Natural killer cell (primary cell): Measurements from ENCODE around the gene ZC4H2. TPM values are rescaled to one million over a fixed set of nuclear protein-coding genes. Genes with fewer than 3 reads are reported as not detected.

Experiments used
- ATAC-seq, 3 donors: fragments of 150-1000 bp in 2 of 3; fragments of 200-7000 bp in 1 of 3; cut with Tn5 transposase; 1 replicate in 1 of 3; 2 replicates in 2 of 3; pipeline ENCODE4 v1.10.0; 2021; ENCODE audit warnings: mild to moderate bottlenecking in 2 of 3, moderate library complexity in 2 of 3
- DNase-seq, 2 donors: peaks; one replicate each; pipeline versions ENCODE4 v3.0.0 to v3.0.0-alpha.2; 2013 to 2021; ENCODE audit warnings: mixed read lengths in 1 of 2
- H3K27ac ChIP-seq: one replicate; pipeline ENCODE4 v1.5.1; 2013; ENCODE audit warnings: mild to moderate bottlenecking, low read length
- H3K27me3 ChIP-seq: one replicate; pipeline ENCODE4 v1.6.1; 2013; ENCODE audit warnings: low read length; ENCODE audit not compliant: control insufficient read depth, insufficient read depth
- H3K36me3 ChIP-seq: one replicate; pipeline ENCODE4 v1.6.1; 2013; ENCODE audit warnings: low read length; ENCODE audit not compliant: control insufficient read depth, insufficient read depth
- H3K4me1 ChIP-seq: one replicate; pipeline ENCODE4 v1.6.1; 2013; ENCODE audit warnings: low read length; ENCODE audit not compliant: control insufficient read depth, insufficient read depth
- H3K4me3 ChIP-seq: one replicate; pipeline ENCODE4 v1.5.1; 2013; ENCODE audit warnings: low read length
- H3K9me3 ChIP-seq: one replicate; pipeline ENCODE4 v1.6.1; 2013; ENCODE audit warnings: low read length; ENCODE audit not compliant: control insufficient read depth, insufficient read depth
- H3K27ac Mint-ChIP-seq, 2 donors: one replicate each; pipeline ENCODE4 v1.8.0; 2022; ENCODE audit warnings: mild to moderate bottlenecking in 2 of 2, mixed read lengths in 2 of 2, moderate library complexity in 1 of 2
- H3K27me3 Mint-ChIP-seq, 2 donors: one replicate each; pipeline ENCODE4 v1.8.0; 2022; ENCODE audit warnings: low read depth in 2 of 2, mixed read lengths in 2 of 2
- H3K36me3 Mint-ChIP-seq: one replicate; pipeline ENCODE4 v1.8.0; 2022; ENCODE audit warnings: mixed read lengths
- H3K4me1 Mint-ChIP-seq, 2 donors: one replicate each; pipeline ENCODE4 v1.8.0; 2022; ENCODE audit warnings: mixed read lengths in 2 of 2
- H3K4me3 Mint-ChIP-seq: one replicate; pipeline ENCODE4 v1.8.0; 2022; ENCODE audit warnings: mild to moderate bottlenecking, moderate library complexity, mixed read lengths
- H3K9me3 Mint-ChIP-seq, 2 donors: one replicate each; pipeline ENCODE4 v1.8.0; 2022; ENCODE audit warnings: mixed read lengths in 2 of 2
- CTCF ChIP-seq: fragments of 200-600 bp; IDR thresholded peaks from one replicate; pipeline ENCODE4 v1.8.0; 2022; ENCODE audit warnings: antibody characterized with exemption
- WGBS: methylation state at CpG from one replicate; pipeline ENCODE4 v1.1.7; 2013; ENCODE audit warnings: missing lambda C conversion rate; ENCODE audit not compliant: insufficient coverage; 5-methylcytosine and 5-hydroxymethylcytosine counted together
- intact Hi-C: fragments of 100-400 bp; cut with micrococcal nuclease; formaldehyde crosslinking; loops from one replicate; pipeline ENCODE4 v1.14.2; 2022
- total RNA-seq, 4 donors: library from RNA; stranded (reverse); fragments of 120-200 nt in 1 of 4; gene quantifications; one replicate each; pipeline versions ENCODE4 v1.2.3 to v1.2.4, GENCODE V29; 2013 to 2022

Gene ZC4H2
- total RNA-seq, 3 donors from 2014 or later (not counting 1 experiment from before 2014, with no cell fraction given) = 3.1 to 5.1 (median 4.5) TPM

GRCh38 chrX:64976673-64977040, 407 bp upstream of the ZC4H2 start:
- intact Hi-C loops = loop anchor here (5.0 to 10.0 kb wide), 2 partner anchors 58 to 769 kb away; partner anchors contain the start of genes AMER1 and ZC3H12B
- DNase-seq (no peak), ATAC-seq (no peak)
- Mint-ChIP-seq H3K9me3 (no peaks in the 10 kb centered on the region), H3K36me3 (no peaks in the 10 kb centered on the region), H3K27me3 (peaks cover 0 to 11% of the 10 kb centered on the region in 2 donors), H3K4me3 (peak overlapping the region; percentile 95), H3K4me1 (peaks cover 17 to 19% of the 10 kb centered on the region in 2 donors), H3K27ac (peak overlapping the region; percentile 65 to 80)
- Histone ChIP-seq H3K4me1 (peaks cover 5% of the 10 kb centered on the region), H3K27me3 (no peaks in the 10 kb centered on the region), H3K36me3 (no peaks in the 10 kb centered on the region), H3K4me3 (peak overlapping the region; percentile 49), H3K9me3 (no peaks in the 10 kb centered on the region), H3K27ac (no peak overlapping the region)
- no peak for TF ChIP-seq CTCF
- 6% methylated on average over 10 of the region's 11 CpGs for WGBS

- Mint-ChIP-seq H3K36me3 (no peaks in the 10 kb centered on the region), H3K9me3 (no peaks in the 10 kb centered on the region), H3K27ac (peak overlapping the region in 1 of 2 donors; percentile 80), H3K27me3 (peaks cover 0 to 11% of the 10 kb centered on the region in 2 donors), H3K4me1 (peaks cover 19 to 23% of the 10 kb centered on the region in 2 donors), H3K4me3 (peak overlapping the region; percentile 95)
- H3K4me1 ChIP-seq = peaks cover 5% of the 10 kb centered on the region
- no peaks in the 10 kb centered on the region for H3K36me3 ChIP-seq
- no peak overlapping the region for H3K27ac ChIP-seq
- intact Hi-C loops = loop anchor here (5.0 to 10.0 kb wide), 2 partner anchors 59 to 768 kb away; partner anchors contain the start of genes AMER1 and ZC3H12B
- peak overlapping the region; percentile 49 for H3K4me3 ChIP-seq
- H3K27me3 ChIP-seq = no peaks in the 10 kb centered on the region
- peak; percentile 13 to 34 for DNase-seq
- no peak for TF ChIP-seq CTCF
- ATAC-seq = peak in 2 of 3 donors; percentile 36 to 42
- no peaks in the 10 kb centered on the region for H3K9me3 ChIP-seq
- WGBS = under 1% methylated on average over 11 of the region's 24 CpGs
Observed at GRCh38 chrX:64975491-64975890, 759 bp downstream of the ZC4H2 start.

- H3K4me1 ChIP-seq = no peaks in the 10 kb centered on the region
- peaks cover 0 to 8% of the 10 kb centered on the region in 2 donors for H3K9me3 Mint-ChIP-seq
- H3K27me3 Mint-ChIP-seq = no peaks in the 10 kb centered on the region
- peaks cover 5% of the 10 kb centered on the region for H3K9me3 ChIP-seq
- intact Hi-C loops = no loop called here
- H3K4me3 Mint-ChIP-seq = no peak overlapping the region
- DNase-seq (no peak), ATAC-seq (no peak)
- H3K27ac ChIP-seq = no peak overlapping the region
- H3K36me3 ChIP-seq = no peaks in the 10 kb centered on the region
- no peaks in the 10 kb centered on the region for H3K4me1 Mint-ChIP-seq
- no peak overlapping the region for H3K27ac Mint-ChIP-seq
- peaks cover under 1% of the 10 kb centered on the region for H3K36me3 Mint-ChIP-seq
- no peaks in the 10 kb centered on the region for H3K27me3 ChIP-seq
- TF ChIP-seq CTCF = no peak
- 100% methylated on average over 1 of the region's 1 CpG for WGBS
- no peak overlapping the region for H3K4me3 ChIP-seq
Observed at GRCh38 chrX:64925480-64925879, 50.8 kb downstream of the ZC4H2 start.

- 87% methylated on average over 5 of the region's 5 CpGs for WGBS
- no peaks in the 10 kb centered on the region for H3K36me3 Mint-ChIP-seq
- Histone ChIP-seq H3K9me3 (no peaks in the 10 kb centered on the region), H3K4me1 (no peaks in the 10 kb centered on the region), H3K27ac (no peak overlapping the region), H3K4me3 (no peak overlapping the region), H3K36me3 (no peaks in the 10 kb centered on the region), H3K27me3 (no peaks in the 10 kb centered on the region)
- no peaks in the 10 kb centered on the region for H3K27me3 Mint-ChIP-seq
- intact Hi-C loops = no loop called here
- no peak for TF ChIP-seq CTCF
- no peaks in the 10 kb centered on the region for H3K4me1 Mint-ChIP-seq
- DNase-seq (no peak), ATAC-seq (no peak)
- H3K27ac Mint-ChIP-seq = no peak overlapping the region
- peaks cover 0 to 15% of the 10 kb centered on the region in 2 donors for H3K9me3 Mint-ChIP-seq
- H3K4me3 Mint-ChIP-seq = no peak overlapping the region
Observed at GRCh38 chrX:64908121-64908520, 68.1 kb downstream of the ZC4H2 start.
